HG03064 (cell line): Measurements from ENCODE around the gene AKT3.

ENCODE experiments used
- ATAC-seq: cut with Tn5 transposase; IDR thresholded peaks from one replicate; pipeline ENCODE4 v1.9.1; 2021; ENCODE audit warnings: low read depth; ENCODE audit not compliant: unreplicated experiment

The AKT3 gene

DNA sequence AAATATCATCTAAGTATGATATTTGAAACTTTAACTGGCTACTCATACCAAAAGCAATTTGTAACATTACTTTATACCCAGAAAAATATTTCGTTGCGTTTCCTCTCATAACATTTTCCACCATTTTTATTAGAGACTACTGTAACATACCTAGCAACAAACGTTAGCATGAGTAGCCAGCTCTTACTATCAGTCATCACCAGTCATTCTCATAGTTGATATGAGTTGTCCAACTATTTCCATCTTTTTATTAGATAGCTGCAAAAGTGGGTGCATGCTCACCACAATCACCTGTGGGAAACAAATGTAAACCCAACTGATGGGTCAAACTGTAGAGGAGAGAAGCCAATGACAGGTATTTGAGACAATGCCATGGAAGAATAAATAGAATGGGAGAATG is 114.6 kb downstream of the AKT3 start:
- no peak for ATAC-seq

DNA sequence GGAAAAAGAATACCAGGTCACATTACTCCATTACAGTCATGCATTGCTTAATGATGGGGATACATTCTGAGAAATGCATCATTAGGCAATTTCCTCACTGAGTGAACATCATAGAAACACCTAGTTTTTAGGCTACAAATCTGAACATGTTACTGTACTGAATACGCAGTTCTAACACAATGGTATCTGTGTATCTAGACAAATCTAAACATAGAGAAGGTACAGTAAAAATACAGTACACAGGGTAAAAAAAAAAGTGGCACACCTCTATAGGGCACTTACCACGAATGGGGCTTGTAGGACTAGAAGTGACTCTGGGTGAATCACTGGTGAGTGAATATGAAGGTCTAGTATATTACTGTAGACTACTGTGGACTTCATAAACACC is 115.7 kb downstream of the AKT3 start:
- no peak for ATAC-seq

DNA sequence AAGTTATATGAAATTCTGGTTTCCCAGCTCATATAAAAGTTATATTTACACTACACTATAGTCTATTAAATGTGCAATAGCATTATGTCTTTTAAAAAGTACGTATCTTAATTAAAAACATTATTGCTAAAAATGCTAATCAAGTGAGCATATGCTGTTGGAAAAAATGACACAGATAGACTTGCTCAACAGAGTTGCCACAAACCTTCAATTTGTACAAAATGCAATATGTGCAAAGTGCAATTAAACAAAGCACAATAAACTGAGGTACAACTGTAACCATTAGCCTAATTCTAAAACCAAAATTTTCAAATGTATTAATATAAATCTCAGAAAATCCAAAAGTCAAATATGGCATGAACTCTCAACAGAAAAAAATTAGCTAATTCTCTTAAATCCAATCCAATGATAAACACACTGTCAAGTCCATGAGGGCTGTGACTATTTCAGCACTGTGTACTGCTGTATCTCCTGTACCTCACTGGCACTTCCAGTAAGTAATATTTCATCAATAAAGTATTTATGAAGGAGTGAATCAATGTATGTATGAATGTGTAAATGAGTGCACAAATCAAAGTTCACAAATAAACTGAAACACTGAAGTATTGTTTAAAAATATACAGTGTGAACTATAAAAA is 116.3 kb downstream of the AKT3 start:
- no peak for ATAC-seq

DNA sequence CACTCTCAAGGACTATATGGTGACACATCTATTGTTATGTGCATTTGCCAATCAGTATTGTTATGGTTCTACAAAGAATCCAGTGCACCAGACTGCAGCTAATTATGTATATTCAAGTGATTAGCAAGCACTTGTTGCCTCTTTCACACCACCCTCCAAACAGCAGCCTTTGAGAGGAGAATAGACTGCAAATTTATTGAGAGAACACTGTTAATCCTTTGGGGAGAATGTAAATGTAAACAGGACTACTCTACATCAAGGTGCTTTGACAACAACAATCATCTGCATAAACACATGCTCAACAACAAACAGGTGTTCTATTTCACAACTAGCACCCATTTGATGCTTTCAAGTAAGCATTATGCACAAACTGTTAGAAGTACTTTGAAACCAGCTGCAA is 117.4 kb downstream of the AKT3 start:
- no peak for ATAC-seq

DNA sequence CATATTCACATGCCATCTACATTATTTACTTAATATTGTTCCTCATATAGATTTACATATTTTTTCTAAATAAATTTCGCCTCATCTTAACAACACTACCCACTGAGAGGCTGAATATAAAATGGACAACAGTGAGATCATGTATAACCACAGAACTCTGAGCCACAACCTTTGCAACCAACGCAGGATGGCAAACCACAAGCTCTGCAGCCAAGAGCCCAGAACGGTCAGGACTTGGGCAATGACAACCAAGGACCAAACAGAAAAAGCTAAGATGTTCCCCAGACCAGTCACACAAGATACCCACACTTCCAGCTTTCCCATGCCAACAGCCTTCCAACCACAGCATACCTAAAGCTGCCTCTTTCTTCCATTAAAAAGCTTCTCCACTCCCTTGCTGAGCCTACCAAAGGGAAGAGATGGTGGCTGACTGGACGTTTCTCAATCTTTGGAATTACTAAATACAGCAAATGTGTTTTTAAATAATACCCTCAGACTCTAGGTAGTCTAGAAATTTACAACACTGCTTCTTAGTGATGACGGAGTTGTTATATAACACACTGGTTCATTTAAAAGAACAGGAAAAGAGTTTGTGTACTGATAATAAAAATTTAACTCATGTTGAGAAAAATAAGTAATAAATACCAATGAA is 117.9 kb downstream of the AKT3 start:
- ATAC-seq = no peak

DNA sequence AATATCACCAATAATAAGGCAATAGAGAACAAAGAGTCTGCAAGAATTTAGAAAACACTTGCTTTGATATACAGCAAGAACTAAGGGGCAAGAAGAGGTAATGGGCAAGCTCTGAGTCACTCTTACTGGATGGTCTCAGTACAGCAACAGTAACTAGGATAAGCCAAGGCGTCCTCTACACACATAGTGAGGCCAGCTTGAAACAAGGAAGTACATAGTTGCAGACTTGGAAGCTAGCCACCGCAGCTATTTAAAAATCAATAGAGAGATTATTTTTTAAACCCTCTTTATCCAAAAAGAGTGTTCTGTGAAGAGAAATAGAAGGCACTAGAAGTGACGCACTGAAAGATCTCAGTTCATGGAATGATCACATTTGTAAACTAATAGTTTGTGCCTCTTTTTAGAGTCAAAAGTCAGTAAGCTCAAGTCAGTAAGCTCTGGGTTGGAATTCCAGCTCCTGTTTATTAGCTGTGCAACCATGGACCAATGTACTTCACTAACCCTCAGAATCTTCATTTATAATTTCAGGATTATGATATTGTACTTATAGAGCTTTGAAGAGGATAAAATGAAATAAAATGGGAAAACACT is 118.6 kb downstream of the AKT3 start:
- no peak for ATAC-seq

DNA sequence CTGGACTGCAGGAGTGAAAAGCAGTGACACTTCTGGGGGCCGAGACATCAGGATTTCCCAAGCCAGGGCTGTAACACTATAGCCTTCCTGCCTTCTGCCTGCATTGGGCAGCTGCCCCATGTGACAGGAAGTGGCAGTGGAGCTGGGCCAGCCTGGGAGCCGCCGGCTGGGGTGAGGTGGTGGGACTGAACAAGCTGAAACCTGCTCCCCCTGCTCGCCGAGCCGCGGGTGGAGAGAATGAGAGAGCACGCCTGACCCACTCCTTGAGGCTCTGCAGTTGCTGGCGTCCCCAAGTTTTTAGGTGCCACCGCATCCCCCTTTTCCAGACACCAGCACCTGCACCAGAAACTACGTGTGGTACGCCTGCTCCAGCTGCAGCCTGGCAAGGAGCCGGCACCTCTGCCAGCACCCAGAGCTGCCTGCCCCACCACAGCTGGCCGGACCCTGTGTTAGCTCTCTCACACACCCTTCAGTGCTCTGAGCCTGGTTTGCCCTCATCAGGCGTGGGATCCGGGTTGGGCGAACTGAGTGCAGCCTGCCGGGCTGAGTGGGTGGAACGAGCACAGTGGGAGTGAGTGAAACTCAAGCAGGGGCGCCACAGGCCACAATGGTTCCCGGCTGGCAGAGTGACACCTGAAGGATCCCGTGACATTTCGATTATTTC is 119.4 kb downstream of the AKT3 start:
- no peak for ATAC-seq

DNA sequence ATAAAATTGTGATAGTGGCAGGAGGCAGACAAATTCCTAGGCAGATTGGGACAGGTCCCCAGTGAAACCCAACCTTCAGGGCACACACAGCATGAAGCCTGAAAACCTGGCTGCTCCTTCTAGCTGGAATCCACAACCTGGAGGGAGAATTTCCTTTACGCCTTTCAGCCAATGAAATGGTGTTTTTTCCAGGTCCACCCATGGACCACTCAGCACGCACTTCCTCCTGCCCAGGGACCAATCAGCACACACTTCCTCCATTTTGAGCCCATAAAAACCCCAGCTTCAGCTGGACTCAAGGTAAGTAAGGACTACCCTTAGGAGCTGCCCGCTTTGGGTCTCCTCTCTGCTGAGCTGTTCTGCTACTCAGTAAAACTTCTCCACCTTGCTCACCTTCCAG is 120.1 kb downstream of the AKT3 start:
- ATAC-seq = no peak

DNA sequence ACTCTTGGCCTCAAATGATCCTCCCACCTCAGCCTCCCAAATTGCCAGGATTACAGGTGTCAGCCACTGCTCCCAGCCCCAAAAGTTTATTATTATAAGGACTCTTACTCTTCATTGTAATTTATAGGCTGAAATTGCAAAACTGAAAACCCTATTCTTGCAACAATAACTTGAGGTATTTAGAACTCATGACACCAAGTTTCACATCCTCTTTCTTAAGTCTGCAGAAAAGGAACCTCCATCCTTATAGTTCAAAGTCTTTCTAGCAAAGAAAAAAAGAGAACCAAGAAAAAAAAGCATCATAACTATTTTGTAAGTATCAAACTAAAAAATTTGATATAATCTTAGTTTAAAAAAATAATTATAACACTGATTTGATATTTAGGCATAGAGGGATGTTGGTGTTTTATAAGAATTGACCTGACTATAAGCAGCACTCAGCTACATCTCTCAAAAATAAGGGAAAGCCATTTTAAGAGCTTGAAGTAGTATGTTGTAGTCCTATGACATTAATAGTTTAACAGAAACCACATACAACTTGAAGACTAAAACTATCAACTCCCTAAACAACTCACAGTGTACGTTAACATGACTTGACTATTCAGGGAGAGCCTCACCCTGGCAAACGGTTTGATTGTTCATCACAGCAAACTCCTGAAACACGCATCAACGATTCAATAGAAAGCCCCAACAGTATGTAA is 122.4 kb downstream of the AKT3 start:
- ATAC-seq = peak; percentile 86

DNA sequence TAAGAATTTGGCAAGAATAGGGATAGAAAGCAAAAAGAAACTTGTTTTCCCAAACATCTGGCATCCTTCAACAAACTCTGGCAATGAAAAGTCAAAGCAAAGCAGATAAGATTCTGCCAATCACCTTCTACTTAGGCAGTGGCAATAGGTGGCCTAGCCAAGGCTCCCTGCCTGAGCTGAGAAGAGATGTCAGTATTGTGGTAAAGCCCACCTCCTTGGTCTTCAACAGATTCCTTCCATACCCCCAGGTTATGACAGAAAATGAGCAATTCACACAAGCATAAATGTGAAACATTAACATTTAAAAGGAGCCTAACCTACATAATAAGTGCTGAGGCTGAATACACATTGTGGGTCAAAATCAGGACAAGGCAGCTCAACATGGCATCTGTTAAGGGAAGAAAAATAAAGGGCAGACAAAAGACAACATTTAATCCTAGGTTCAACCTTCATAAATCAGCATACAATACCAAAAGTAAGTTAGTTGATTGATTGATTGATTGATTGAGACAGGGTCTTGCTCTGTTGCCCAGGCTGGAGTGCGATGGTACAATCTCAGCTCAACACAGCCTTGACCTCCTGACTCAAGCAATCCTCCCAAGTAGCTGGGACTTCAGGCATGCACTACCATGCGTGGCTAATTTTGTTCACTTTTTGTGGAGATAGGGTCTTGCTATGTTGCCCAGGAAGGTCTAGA is 123.1 kb downstream of the AKT3 start:
- ATAC-seq = no peak

DNA sequence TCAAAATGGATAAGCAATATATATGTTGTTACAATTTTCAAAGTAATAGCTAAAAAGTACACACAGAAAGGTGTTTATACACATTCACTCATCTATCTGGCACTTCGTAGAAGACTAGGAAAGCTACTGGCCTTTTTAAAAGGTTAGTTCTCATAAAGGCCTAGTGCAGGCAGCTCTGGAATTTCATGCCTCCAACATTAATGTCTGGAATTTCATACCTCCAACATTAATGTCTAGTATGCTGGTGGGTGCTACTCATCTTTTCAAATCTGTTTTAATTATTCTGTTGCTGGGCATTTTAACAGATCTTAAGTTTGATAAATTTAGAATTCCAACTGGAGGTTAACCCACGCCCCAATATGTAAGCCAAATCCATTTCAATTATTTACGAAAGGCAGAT is 124.2 kb downstream of the AKT3 start:
- no peak for ATAC-seq

DNA sequence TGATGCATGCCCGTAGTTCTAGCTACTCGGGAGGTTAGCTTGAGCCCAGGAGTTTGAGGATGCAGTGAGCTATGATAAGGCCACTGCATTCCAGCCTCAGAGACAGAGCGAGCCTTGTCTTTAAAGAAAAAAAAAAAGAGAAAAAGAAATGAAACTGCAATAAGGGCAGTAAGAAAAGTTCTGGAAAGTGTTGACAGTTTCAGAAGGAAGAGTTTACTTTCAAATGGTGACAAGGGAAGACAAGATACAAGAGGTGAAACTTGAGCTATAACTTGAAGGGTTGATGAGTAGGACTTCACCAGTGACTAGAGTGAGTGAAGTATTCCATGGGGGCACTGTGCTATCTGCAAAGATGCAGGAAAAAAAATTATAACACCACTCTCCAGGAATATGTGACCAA is 125.0 kb downstream of the AKT3 start:
- no peak for ATAC-seq

DNA sequence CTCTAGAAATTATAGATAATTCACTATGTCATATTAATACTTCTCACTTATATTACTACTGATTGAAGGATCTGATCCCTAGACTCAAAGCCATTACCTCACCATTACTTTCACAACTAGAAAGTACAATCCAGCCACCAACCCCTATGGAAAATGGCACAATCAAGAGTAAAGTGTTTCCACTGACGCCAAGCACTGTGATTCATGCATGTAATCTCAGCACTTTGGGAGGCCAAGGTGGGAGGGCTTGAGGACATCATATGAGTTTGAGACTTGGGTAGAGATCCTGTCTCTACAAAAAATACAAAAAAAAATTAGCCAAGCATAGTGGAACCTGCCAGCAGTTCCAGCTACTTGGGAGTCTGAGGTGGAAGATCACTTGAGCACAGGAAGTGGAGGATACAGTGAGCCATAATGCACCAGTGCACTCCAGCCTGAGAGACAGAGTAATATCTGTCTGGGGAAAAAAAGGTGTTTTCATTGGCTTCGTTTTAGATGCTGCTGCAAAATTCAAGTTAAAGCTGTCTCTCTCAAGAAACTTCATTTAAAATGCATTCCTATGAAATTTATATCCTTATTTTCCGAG is 126.5 kb downstream of the AKT3 start:
- no peak for ATAC-seq

DNA sequence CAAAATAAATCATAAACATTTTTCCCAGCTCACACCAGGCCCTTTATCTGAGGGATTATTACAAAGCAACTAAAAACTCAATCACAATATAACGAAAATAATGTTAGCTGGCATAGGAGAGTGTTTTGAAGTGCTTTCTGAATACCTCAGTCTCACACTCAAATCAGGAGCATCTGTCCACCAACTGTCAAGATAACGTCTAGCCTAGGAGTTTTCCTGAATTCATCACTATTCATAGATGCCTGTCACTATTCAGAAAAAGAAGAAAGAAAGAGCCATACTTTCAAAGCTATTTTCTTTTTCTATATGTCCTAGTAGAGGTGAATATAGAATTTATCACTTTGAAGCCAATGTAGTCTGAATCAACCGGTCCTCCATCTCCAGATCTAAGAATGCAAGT is 127.0 kb downstream of the AKT3 start:
- ATAC-seq = no peak

DNA sequence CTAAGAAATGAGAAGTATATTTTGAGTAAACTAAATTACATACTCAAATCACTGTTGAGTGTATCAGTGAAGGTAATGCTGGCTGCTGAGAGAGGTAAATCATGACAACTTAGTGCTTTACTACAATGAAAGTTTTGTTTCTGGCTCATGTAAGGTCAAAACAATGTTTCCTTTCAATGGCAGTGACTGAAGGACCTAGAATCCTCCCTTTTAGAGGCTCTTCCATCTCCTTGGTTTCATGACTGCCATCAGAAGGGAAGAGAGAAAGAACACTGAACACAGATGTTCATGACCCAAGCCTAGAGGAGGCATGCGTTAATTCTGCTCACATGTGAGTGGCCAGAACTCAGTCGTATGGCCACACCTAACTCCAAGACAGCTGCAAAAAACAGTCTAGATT is 130.6 kb downstream of the AKT3 start:
- ATAC-seq = no peak

DNA sequence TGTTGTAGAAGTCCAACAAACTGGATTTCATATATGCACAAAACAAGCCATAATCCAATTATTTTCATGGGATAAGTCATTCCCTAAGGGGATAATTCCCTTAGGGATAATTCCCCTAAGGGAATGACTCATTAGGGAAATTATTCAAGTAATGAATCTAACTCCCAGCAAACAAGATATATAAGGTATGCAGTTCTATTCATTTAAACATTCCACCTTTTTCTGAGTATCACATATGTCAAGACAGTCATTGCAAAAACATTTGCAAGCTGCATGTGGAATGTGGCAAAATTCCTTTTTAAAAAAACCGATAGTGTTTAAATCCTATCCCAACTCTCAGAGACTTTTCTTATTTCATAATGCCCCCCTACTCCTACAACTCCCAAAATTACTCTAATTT is 131.2 kb downstream of the AKT3 start:
- ATAC-seq = no peak

DNA sequence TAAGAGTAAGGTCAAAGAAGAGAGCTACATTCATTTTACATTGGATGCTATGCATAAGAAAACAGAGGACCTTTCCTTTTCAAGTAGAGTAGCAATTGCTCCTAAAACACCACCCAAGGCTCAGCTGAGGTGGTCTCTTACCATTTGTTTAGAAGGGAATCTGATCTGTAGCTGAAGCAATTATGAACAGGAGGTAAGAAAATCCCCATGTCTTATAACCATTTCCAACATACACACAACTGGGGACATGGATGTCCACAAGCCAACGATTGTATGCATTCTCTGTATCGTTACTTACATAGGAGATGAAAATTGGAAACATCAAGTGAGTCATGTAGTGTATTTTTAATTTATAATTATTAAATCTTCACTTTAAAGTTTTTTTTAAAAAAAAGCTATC is 132.0 kb downstream of the AKT3 start:
- ATAC-seq = no peak

DNA sequence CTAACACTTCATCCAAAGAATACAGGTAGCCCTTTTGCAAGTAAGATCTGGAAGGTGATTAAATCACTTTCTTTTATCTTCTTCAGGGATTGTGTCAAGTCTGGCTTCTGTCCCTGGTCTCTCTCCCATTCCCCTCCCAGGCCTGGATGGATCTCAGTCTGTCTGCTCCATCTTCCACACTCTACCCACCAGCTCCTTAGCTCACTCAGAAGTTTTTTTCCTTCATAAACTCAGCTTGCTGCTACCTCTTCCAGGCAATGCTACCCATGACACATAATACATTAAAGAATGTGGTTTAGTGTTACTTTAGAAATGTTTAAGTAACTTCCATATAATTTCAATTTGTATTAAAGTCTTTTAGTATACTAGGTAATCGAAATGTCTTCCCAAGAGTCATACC is 133.1 kb downstream of the AKT3 start:
- ATAC-seq = no peak

DNA sequence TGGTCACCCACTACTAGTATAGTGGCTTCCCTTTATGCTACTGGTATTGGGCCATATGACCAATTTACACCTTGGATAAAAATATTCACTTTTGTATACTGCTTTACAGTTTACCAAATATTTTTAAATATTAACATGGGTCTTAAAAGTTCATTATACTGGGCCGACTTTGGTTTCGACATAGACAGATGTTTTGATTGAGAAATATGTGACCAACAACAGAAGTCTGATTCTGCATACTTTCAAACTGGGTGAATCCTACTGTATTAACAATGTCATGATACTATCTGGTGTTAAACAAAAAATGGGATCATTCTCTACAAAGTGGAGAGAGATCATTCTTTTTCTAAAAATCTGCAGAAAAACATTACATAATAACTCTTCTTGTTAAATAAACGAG is 134.8 kb downstream of the AKT3 start:
- no peak for ATAC-seq

DNA sequence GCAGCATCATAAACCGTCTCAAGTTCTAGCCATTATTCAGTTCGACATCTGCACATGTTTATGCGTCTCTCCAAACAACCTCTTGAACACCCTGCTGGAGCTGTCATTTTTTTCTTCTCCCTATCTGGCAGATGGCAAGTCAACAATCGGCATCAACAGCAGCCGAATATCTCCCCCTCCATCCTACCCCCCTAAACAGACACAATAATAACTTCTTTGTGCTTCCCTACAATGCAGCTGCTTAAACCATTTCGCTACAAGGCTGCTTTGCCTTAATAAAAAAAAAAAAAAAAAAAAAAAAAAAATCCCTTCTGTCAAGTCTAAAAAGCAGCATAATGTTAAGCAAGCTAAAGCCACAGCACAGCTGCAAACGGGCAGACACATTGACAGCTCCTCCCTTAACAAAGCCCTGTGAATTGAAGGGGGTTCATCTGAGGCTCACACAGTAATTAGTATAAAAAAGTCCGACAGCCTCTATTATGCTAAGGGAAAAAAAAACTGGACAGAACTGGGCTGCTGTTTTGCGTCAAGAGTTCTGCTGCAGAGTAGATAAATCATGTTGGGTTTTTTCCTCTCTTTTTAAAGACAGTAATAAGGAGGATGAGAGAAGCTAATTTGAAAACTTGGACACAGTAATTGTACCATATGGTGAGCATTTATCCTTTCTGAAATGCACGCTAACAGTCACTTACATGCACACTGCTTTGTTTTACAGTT is 136.4 kb downstream of the AKT3 start:
- no peak for ATAC-seq
